Endothelial cell of umbilical vein (primary cell): ENCODE results near the gene CES5A. TPM values are rescaled to one million over a fixed set of nuclear protein-coding genes. Genes with fewer than 3 reads are reported as not detected.

ENCODE experiments used
- BruUV-seq: library from RNA; stranded (reverse); fragments of 400-500 nt; replicated peaks from 2 replicates; lab custom pipeline; 2021; lab: Mats Ljungman, UMichigan
- CTCF ChIA-PET: fragments of 300-600, 350-600 bp; sonication (Branson Sonifier 250); formaldehyde crosslinking; loops from one replicate; lab custom pipeline; 2021; ENCODE audit warnings: antibody characterized with exemption, inconsistent platforms; lab: Charles Lee
- POLR2A ChIA-PET: fragments of 300-600, 350-600 bp; sonication (Branson Sonifier 250); formaldehyde crosslinking; loops from one replicate; lab custom pipeline; 2021; ENCODE audit warnings: antibody characterized with exemption, inconsistent platforms; lab: Charles Lee
- DNase-seq: peaks from one replicate; pipeline ENCODE4 v3.0.0-alpha.2; 2011; ENCODE audit warnings: low read depth, low spot score
- FAIRE-seq: peaks from 2 replicates; lab custom pipeline; 2011; peaks lifted over from hg19 to GRCh38; lab: Jason Lieb, UNC
- H2AFZ ChIP-seq: 2 replicates; pipeline ENCODE4 v1.6.0; 2012; ENCODE audit warnings: low read depth, low read length, control low read depth, inconsistent platforms
- H3K27ac ChIP-seq: 2 replicates; pipeline ENCODE4 v1.5.1; 2011; ENCODE audit warnings: low read depth, mild to moderate bottlenecking, control low read depth, low read length, moderate library complexity; ENCODE audit not compliant: insufficient read depth
- H3K27me3 ChIP-seq, 2 experiments: 2 replicates each; pipeline versions ENCODE4 v1.6.0 to v1.6.1; 2011; ENCODE audit warnings: low read length in 2 of 2, mixed read lengths in 1 of 2; ENCODE audit not compliant: control insufficient read depth in 2 of 2, insufficient read depth in 2 of 2
- H3K36me3 ChIP-seq, 2 experiments: 2 replicates in 1 of 2; 3 replicates in 1 of 2; pipeline ENCODE4 v1.5.1; 2011; ENCODE audit warnings: low read length in 2 of 2, mild to moderate bottlenecking in 1 of 2, moderate library complexity in 1 of 2; ENCODE audit not compliant: control insufficient read depth in 2 of 2, insufficient read depth in 2 of 2; ENCODE audit errors: extremely low read depth in 1 of 2
- H3K4me1 ChIP-seq: 3 replicates; pipeline ENCODE4 v1.5.1; 2011; ENCODE audit warnings: mild to moderate bottlenecking, low read length; ENCODE audit not compliant: control insufficient read depth, insufficient read depth; ENCODE audit errors: extremely low read depth
- H3K4me2 ChIP-seq: 2 replicates; pipeline ENCODE4 v1.6.1; 2011; ENCODE audit warnings: low read length, control low read depth, mixed read lengths; ENCODE audit not compliant: insufficient read depth
- H3K4me3 ChIP-seq, 3 experiments: fragments of 200-600 bp in 1 of 3; sonication (generic), shearing (Covaris generic) in 1 of 3; replicated peaks in 1 of 3; 2 replicates each; pipeline ENCODE4 v1.5.1; 2011 to 2016; ENCODE audit warnings: control low read depth in 3 of 3, low read length in 3 of 3, mild to moderate bottlenecking in 2 of 3, inconsistent platforms in 1 of 3, low read depth in 1 of 3, moderate library complexity in 1 of 3; ENCODE audit not compliant: insufficient read depth in 1 of 3
- H3K79me2 ChIP-seq: 2 replicates; pipeline ENCODE4 v1.6.0; 2012; ENCODE audit warnings: low read length, inconsistent platforms; ENCODE audit not compliant: control insufficient read depth, insufficient read depth
- H3K9ac ChIP-seq: replicated peaks from 2 replicates; pipeline ENCODE3; 2011; ENCODE audit warnings: low read length, control low read depth; ENCODE audit not compliant: insufficient read depth; ENCODE audit errors: extremely low read depth
- H3K9me1 ChIP-seq: replicated peaks from 3 replicates; pipeline ENCODE4 v1.6.0; 2011; ENCODE audit warnings: mild to moderate bottlenecking, low read length; ENCODE audit not compliant: control insufficient read depth, insufficient read depth; ENCODE audit errors: extremely low read depth
- H3K9me3 ChIP-seq: replicated peaks from 2 replicates; pipeline ENCODE4 v1.5.1; 2012; ENCODE audit warnings: low read length, inconsistent platforms; ENCODE audit not compliant: control insufficient read depth, insufficient read depth
- H4K20me1 ChIP-seq: replicated peaks from 2 replicates; pipeline ENCODE3; 2011; ENCODE audit warnings: mild to moderate bottlenecking, low read length; ENCODE audit not compliant: control insufficient read depth, insufficient read depth; ENCODE audit errors: extremely low read depth
- EZH2 ChIP-seq: IDR thresholded peaks from 2 replicates; pipeline ENCODE4 v1.6.1; 2012; ENCODE audit warnings: borderline replicate concordance, low read depth, mild to moderate bottlenecking, moderate library complexity, low read length, inconsistent platforms; ENCODE audit not compliant: severe bottlenecking
- FOS ChIP-seq: IDR thresholded peaks from 2 replicates; pipeline ENCODE4 v1.6.1; 2011; ENCODE audit warnings: mild to moderate bottlenecking, low read length, moderate library complexity, borderline replicate concordance; ENCODE audit not compliant: insufficient read depth
- GATA2 ChIP-seq: IDR thresholded peaks from 2 replicates; pipeline ENCODE4 v1.7.0; 2011; ENCODE audit warnings: low read depth, mild to moderate bottlenecking, moderate library complexity, mixed read lengths, low read length; ENCODE audit not compliant: insufficient read length, insufficient read depth
- JUN ChIP-seq: IDR thresholded peaks from 2 replicates; pipeline ENCODE4 v1.6.1; 2011; ENCODE audit warnings: borderline replicate concordance, low read depth; ENCODE audit not compliant: insufficient read length, insufficient read depth
- MYC ChIP-seq: IDR thresholded peaks from one replicate; pipeline ENCODE4 v1.6.1; 2011; ENCODE audit warnings: mild to moderate bottlenecking, low read depth, low read length
- POLR2A ChIP-seq: IDR thresholded peaks from 2 replicates; pipeline ENCODE4 v1.6.1; 2012; ENCODE audit warnings: low read depth, mild to moderate bottlenecking, control low read depth, low read length
- POLR2AphosphoS5 ChIP-seq: IDR thresholded peaks from 2 replicates; pipeline ENCODE4 v1.6.1; 2012; ENCODE audit warnings: low read depth, mild to moderate bottlenecking, control low read depth, low read length, moderate library complexity; ENCODE audit not compliant: insufficient read depth
- dilution Hi-C: fragments of 300-500 bp; cut with MboI; formaldehyde crosslinking; loops from one replicate; pipeline ENCODE4 v1.15.0; 2019; ENCODE audit warnings: low sequenced_read_pairs; ENCODE audit not compliant: extremely low pct_ligation_motif_present
- intact Hi-C: fragments of 100-400 bp; cut with micrococcal nuclease; formaldehyde crosslinking; loops from one replicate; pipeline ENCODE4 v1.10.0; 2022
- polyA plus RNA-seq, 4 experiments: library from polyadenylated mRNA; depleted of rRNA in 3 of 4; stranded (reverse) in 3 of 4; unstranded in 1 of 4; fragments of >200 nt; gene quantifications; 2 replicates each; pipeline versions ENCODE4 v1.2.1 to v1.2.3, GENCODE V29; 2011 to 2012; ENCODE audit warnings: missing spikeins in 1 of 4
- total RNA-seq: library from RNA; stranded (reverse); gene quantifications from 2 replicates; pipeline ENCODE4 v1.2.3, GENCODE V29; 2021
- TF ChIP-seq, protein P1 (sequence below): IDR thresholded peaks from 2 replicates; pipeline ENCODE4 v1.6.1; 2011; ENCODE audit not compliant: insufficient read depth, insufficient read length
- TF ChIP-seq, protein P2 (sequence below), 2 donors: IDR thresholded peaks; 1 replicate in 1 of 2; 2 replicates in 1 of 2; pipeline ENCODE4 v1.5.1; 2011; ENCODE audit warnings: low read length in 2 of 2, mild to moderate bottlenecking in 2 of 2, moderate library complexity in 2 of 2, control low read depth in 1 of 2, inconsistent platforms in 1 of 2, low read depth in 1 of 2; ENCODE audit not compliant: insufficient read depth in 1 of 2; ENCODE audit errors: extremely low read depth in 1 of 2

Gene CES5A
- total and polyA plus RNA-seq, 2 donors (not counting 3 experiments of a cell fraction or from before 2014, with no cell fraction given): not detected

DNA sequence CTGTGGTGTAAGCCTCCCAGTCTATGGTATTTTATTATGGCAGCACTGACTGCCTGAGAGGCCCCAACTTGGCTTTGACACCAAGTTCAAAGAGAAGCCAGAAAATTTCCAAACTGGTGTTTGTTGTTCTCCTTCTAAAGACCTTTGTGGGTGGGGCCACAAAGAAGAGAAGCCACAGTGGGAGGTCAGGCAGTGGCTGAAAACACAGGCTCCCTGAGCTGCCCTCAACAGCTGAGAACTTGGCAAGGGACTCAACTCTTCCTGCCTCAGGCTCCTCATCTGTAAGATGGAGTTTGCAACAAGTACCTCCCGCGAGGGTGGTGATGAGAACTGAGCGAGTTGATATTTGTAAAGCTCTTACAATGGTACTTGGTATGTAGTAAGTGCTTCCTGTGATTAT lies 18.2 kb downstream of the CES5A start:
- Histone ChIP-seq H3K36me3 (no peaks in the 10 kb centered on the region), H2AFZ (no peak overlapping the region), H3K79me2 (no peaks in the 10 kb centered on the region), H3K27ac (no peak overlapping the region), H3K4me3 (no peak overlapping the region), H3K4me2 (no peak overlapping the region), H4K20me1 (no peaks in the 10 kb centered on the region), H3K9ac (no peak overlapping the region), H3K9me3 (no peaks in the 10 kb centered on the region), H3K4me1 (no peaks in the 10 kb centered on the region), H3K9me1 (no peaks in the 10 kb centered on the region), H3K27me3 (no peaks in the 10 kb centered on the region)
- dilution Hi-C loops: no loop called here
- POLR2A ChIA-PET: no interaction called here
- no peak for DNase-seq
- no TSS peak for BruUV-seq
- CTCF ChIA-PET: no interaction called here
- no peak for FAIRE-seq
- TF ChIP-seq POLR2AphosphoS5 (no peak), GATA2 (no peak), POLR2A (no peak), FOS (no peak), JUN (no peak), EZH2 (no peak), MYC (no peak)
- TF ChIP-seq, protein P1, sequence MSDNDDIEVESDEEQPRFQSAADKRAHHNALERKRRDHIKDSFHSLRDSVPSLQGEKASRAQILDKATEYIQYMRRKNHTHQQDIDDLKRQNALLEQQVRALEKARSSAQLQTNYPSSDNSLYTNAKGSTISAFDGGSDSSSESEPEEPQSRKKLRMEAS: no peak
- TF ChIP-seq, protein P2, sequence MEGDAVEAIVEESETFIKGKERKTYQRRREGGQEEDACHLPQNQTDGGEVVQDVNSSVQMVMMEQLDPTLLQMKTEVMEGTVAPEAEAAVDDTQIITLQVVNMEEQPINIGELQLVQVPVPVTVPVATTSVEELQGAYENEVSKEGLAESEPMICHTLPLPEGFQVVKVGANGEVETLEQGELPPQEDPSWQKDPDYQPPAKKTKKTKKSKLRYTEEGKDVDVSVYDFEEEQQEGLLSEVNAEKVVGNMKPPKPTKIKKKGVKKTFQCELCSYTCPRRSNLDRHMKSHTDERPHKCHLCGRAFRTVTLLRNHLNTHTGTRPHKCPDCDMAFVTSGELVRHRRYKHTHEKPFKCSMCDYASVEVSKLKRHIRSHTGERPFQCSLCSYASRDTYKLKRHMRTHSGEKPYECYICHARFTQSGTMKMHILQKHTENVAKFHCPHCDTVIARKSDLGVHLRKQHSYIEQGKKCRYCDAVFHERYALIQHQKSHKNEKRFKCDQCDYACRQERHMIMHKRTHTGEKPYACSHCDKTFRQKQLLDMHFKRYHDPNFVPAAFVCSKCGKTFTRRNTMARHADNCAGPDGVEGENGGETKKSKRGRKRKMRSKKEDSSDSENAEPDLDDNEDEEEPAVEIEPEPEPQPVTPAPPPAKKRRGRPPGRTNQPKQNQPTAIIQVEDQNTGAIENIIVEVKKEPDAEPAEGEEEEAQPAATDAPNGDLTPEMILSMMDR (IDR thresholded peaks at IDR 0.05; ENCODE audit: extremely low read depth in 1 of 2, insufficient read depth in 1 of 2, low read depth in 1 of 2, low read length in 2 of 2): no peak
- intact Hi-C loops: no loop called here
